Stromal cell of bone marrow (primary cell): ENCODE data around the gene TMEM150B.

ENCODE experiments used
- DNase-seq: peaks from one replicate; pipeline ENCODE4 v3.0.0-alpha.2; 2012; ENCODE audit warnings: low read depth

The TMEM150B gene, protein sequence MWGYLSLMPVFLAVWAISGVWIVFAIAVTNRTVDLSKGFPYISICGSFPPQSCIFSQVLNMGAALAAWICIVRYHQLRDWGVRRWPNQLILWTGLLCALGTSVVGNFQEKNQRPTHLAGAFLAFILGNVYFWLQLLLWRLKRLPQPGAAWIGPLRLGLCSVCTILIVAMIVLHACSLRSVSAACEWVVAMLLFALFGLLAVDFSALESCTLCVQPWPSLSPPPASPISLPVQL

DNA sequence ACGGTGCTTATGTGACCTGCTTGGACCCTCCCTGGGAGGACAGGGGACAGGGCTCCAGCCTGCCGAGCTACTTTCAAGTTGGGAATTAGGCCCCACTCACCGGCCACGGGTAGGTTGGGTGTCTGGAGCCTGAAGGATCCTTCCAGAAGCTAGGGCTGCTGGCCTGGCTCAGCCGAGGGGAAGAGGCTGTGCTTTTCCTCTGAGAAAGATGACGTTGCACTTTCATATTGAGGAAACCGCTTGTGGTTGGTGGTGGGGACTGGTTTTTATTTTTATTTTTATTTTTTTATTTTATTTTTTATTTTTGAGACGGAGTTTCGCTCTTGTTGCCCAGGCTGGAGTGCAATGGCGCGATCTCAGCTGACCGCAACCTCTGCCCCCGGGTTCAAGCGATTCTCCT lies at the start of gene TMEM150B:
TMEM150B (minus strand) TSS at position 170 of the 400 bp plus-strand sequence. CDS start 4,305 bp downstream, outside the sequence.
- DNase-seq: no peak

DNA sequence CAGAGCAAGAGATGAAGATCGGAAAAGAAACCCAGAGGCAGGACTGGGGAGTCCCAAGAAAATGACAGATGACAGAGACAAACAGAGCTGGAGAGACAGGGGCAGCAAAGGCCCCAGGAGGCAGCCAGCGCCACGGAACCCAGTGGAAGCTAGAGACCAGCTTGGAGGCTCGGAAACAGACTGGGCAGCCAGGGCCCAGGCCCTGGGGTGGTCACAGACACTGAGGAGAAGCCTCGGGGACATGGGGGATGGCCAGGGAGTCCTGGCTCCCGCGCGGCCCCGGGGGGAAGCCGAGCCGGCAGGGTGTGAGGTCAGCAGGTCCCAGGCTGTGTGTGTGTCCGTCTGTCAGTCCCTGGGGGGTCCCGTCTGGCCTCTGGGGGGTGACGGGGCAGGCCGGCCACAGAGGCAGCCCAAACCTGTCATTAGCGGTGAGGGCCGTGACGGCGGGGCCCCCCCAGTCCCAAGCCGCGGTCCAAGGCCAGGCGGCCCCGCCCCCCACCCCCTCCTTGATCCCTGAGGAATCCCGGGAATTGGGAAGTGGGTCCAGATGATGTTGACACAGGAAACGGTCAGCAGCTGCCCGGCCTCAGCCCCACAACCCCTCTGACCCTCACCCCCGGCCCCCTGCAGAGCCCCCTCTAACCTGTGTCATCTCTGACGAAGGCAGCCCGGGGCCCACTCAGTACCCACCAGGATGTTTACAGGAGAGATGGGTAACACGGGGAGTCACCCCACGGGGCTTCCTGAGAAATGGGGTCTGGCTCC lies 49.0 kb upstream of the TMEM150B start:
- DNase-seq: no peak

DNA sequence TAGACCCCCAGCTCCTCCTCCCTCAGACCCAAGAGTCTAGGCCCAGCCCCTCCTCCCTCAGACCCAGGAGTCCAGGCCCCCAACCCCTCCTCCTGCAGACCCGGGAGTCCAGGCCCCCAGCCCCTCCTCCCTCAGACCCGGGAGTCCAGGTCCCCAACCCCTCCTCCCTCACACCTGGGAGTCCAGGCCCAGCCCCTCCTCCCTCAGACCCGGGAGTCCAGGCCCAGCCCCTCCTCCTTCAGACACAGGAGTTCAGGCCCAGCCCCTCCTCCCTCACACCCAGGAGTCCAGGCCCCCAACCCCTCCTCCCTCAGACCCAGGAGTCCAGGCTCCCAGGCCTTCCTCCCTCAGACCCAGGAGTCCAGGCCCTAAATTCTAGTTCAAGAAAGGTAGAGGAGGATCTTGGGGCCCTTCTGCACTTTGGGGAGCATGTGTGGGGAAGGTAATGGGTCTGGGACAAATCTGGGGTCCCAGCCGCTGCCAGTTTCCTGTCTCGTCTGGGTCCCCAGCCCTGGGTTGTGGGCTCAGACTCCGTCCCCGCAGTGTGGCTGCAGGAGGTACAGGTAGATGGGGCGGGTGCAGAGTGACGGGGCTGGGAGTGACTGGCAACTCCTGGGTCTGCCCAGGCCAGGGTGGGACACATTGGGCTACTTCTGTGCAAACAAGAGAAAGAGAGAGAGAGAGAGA lies 48.3 kb upstream of the TMEM150B start:
- no peak for DNase-seq

DNA sequence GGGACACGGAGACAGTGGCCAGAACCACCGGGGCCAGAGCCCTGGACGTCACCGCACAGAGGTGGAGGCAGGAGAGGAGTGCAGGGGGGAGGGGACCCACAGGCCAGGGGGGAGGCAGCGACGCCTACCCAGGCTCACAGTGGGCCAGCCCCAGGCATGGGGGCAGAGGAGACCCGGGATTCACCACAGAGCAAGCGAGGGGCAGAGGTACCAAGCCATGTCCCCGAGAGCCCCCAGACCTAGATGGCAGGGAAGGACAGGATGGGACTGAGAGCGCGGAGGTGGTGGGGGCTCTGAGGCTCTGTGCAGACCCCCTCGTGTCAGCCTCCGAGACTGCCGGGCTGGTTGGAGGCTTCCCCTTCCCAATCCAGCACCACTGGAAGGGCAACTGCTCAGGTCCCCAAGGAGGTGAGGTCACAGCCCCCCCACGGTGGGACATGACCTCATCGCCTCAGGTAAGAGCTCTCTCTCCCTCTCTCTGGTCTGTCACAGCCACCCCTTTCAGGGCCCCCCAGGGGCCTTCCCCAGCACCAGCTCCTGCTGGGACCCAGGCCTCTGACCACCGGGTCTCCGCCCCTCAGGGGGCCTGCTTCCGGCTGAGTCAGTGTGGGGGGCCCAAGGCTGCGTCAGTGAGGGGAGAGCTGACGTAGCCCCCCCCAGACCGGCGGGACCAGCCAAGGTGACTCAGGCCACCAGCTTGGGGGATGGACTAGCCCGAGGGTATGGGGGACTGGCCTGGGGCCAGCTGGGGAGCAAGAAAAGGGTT lies 47.4 kb upstream of the TMEM150B start:
- no peak for DNase-seq

DNA sequence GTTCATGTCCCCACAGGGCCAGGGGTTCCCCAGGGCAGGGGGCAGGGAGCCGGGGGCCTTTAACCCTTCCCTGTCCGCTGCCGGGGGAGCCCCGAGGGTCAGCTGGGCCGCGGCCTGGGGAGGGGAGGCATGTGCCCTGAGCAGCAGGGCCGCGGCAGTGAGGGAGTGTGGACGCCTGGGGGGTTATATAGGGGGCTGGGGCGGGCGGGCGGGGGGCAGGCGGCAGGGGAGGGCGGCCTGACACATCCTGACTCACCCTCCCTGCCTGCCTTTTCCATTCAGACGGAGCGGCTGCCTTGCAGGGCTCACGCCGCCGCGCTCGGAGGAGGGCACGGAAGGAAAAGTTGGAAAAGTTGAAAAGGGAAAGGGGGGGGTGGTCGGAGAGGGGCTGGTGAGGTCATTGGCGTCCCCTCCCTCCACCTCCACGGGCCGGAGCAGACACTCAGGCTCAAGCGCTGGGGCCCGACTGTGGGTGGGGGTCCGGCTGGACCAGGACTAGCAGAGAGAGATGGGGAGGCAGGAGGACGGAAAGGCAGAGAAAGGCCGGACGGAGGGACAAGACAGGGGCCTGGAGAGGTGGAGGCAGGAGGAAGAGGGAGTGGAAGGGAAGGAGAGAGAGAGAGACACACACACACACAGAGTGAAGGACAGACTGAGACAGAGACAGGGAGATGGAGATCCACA lies 45.3 kb upstream of the TMEM150B start, which contains the start of gene IL11:
IL11 (minus strand) TSS at position 159 of the 684 bp plus-strand sequence; CDS start at position 6, 153 bp downstream.
- DNase-seq: no peak

DNA sequence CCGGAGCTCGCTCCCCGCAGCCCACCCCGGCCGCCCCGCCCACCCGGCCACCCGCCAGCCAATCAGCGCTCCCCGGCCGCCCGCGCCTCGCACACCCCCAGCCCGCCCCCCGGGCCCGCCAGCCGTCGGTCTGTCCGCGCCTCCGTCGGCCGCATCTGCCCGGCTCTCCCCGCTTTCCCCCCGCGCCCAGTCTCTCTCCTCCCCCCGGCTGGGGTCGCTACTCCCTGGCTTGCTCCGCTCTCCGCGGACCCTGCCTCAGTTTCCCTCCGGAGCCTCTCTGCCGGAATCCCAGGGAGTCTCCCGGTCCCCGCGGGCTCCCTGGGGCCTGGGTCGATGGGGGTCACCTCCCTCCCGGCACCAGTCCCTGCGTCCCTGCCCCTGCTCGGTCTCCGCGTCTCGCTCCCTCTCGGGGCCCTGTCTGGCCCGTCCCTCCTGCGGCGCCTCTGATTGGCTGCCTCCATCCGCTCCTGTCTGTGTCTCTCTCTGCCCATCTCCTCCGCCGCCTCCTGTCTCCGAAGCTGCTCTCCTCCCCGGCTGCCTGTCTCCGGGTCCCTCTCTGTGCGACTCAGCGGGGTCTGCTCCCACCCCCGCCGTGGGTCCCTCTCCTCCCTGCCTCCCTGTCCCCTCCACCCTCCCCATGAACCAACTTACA lies 44.6 kb upstream of the TMEM150B start:
- no peak for DNase-seq

DNA sequence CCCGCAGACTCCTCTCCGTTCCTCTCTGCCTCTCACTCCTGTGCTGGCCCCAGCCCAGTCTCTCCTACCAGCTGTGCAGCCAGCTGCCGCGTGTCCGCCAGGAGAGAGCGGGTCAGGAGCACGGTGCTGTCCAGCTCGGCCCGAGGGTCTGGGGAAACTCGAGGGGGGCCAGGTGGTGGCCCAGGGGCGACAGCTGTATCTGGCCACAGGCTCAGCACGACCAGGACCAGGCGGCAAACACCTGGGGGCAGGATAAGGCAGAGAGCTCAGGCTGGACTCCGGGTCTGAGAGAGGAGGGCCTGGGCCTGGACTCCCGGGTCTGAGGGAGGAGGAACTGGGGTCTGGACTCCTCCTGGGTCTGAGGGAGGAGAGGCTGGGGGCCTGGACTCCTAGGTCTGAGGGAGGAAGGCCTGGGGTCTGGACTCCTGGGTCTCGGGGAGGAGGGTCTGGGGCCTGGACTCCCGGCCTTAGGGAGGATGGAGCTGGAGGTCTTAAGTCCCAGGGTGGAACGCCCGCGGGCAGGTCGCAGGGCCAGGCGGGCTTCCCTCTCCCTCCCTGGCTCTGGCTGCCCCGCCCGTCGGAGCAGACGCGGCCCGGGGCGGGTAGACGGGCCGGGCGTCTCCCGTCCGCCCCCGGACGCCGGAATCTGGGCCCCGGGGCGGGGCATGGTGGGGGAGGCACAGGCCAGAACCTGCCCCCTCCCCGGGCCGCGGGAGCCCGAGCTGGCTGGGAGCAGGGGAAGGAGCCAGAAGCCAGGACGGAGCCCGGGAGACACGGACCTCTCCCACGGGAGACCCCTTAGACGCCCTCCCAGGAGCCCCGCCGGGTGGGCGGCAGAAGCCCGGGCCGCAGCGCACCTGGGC lies 43.8 kb upstream of the TMEM150B start:
- DNase-seq: no peak

DNA sequence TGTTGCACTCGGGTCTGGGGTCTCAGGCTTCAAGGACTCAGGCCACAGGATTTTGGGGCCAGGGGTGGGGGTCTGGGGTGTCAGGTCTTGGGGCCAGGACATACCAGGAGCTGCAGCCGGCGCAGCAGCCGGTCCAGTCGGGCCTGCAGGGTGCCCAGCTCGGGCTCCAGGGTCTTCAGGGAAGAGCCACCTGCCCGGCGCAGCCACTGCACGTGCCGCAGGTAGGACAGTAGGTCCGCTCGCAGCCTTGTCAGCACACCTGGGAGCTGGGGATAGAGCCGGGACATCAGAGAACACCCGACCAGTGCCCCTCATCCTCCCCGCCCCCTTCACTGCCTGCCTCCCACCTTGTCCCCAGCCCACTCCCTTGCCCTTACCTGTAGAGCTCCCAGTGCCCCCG lies 43.0 kb upstream of the TMEM150B start:
- DNase-seq: no peak

DNA sequence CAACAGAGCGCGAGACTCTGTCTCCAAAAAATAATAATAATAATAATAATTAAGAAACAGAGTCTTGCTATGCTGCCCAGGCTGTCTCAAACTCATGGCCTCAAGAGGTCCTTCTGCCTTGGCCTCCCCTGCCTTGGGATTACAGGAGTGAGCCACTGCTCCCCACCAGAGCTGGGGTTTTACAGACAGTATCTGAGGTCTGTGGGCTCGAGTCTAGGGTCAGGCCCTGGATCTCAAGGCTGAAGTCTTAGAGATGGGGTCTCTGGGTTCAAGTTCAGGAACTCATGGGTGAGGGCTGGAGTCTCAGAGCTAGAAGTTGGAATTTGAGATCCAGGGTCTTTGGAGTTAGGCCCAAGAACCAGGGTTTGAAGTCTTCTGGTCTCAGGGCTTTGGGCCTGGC lies 41.6 kb upstream of the TMEM150B start:
- no peak for DNase-seq

DNA sequence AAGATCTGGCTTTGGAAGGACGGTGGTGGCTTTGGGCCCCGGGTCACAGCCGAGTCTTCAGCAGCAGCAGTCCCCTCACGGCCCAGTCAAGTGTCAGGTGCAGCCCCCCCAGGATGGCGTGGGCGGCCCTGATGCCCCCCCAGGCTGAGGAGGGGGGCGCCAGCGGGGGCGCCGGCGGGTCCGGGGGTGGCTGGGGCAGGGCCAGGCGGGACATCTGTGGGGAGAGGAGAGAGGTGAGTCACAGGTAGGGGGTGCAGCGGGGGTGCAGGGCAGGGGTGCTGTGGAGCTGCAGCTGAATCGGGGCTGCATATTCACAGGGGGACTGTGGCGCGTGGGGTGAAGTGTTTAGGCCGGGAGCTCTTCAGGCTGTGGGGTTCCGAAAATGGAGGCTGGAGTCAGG lies 40.8 kb upstream of the TMEM150B start:
- DNase-seq: no peak

DNA sequence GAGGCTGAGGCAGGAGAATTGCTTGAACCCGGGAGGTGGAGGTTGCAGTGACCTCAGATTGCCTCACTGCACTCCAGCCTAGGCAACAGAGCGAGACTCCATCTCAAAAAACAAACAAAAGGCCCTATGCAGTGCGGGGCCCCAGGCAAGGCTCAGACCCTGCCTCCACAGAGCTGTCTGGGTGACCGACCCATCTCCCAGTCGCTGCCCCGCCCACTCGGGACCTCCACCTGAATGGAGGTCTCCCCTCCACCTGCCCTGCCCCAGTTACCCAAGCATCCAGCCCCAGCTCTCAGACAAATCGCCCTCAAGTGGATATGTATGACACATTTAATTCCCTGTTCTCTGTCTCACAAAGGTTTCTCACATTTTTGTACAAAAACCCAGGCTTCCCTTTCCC lies 40.1 kb upstream of the TMEM150B start:
- DNase-seq: no peak

DNA sequence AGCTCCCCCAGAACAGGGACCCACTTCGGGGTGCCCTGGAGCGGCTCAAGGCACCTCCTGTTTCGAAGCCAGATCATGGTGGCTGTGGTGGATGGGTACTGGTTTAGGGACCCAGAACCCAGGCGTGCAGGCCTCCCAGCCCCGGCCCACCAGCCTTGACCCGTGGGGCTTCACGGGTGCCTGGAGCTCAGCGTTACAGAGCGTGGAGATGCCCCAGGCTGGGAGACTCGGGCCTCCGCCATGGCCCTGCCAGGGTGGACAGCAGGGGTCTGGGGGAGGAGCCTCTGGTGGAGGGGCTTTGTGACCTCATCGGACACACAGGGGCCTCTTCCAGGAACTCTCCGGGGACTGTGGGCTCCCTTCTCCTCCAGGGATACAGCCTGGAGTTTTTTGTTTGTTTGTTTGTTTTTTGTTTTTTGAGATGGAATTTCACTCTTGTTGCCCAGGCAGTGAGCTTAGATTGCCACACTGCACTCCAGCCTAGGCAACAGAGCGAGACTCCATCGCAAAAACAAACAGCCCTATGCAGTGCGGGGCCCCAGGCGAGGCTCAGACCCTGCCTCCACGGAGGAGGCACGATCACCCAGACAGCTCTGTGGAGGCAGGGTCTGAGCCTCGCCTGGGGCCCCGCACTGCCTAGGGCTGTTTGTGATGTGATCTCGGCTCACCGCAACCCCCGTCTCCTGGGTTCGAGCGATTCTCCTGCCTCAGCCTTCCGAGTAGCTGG lies 38.0 kb upstream of the TMEM150B start, which contains the start of gene GARIN5B:
GARIN5B (minus strand) TSS at position 271 of the 727 bp plus-strand sequence; CDS start at position 77, 194 bp downstream.
- no peak for DNase-seq

DNA sequence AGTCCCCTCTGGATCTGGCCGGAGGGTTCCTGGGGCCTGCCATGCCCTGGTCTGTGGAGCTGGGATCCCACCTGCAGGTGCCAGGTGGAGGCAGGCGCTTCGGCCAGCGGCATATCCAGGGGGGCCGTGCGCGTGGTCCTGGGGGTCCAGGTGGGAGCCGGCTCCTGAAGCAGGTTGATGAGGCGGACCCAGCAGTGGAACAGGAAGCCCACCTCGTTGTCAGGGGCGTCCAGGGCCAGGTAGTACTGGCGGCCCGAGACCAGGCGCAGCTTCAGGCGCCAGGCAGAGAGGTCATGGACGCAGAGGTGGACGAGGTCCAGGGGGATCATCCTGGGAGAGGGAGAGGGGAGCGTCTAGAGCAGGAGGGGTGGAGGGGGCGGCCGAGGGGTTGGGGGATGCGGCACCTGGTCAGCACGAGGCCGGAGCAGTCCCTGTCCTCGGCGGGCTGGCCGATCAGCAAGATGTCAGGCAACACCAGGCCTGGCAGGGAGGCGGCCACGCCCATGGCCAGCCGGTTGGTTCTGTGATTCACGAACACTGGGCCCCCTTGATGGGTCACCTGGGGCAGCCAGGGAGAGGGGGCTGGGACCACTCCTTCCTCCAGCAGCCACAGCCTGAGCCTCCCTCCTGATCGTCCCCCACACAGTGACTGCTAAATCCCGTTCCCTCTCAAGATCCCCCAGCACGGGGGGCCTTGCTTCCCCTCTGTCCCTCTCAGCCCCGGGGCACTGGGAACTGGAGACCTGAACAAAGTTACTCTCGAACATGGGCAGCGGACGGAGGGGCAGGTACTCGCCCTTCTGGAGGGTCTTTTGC lies 37.2 kb upstream of the TMEM150B start:
- DNase-seq: no peak

DNA sequence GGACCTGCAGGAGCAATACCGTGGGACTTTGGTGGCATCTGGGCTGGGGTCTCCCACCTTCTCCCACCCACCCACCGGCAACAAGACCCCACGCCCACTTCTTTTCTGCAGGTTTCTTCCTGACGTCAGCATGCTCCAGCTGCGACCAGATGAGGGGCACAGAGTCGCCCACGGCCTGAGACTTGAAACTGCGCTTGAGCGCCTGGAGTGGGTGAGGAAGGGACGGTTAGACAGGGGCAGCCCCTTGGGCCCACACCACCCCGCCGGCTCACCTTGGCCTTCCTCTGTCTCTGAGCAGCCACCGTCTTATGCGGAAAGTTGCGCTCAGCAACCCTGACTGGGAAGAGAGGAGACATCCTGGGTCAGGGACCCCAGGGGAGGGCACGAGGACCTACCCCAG lies 35.8 kb upstream of the TMEM150B start:
- DNase-seq: no peak

DNA sequence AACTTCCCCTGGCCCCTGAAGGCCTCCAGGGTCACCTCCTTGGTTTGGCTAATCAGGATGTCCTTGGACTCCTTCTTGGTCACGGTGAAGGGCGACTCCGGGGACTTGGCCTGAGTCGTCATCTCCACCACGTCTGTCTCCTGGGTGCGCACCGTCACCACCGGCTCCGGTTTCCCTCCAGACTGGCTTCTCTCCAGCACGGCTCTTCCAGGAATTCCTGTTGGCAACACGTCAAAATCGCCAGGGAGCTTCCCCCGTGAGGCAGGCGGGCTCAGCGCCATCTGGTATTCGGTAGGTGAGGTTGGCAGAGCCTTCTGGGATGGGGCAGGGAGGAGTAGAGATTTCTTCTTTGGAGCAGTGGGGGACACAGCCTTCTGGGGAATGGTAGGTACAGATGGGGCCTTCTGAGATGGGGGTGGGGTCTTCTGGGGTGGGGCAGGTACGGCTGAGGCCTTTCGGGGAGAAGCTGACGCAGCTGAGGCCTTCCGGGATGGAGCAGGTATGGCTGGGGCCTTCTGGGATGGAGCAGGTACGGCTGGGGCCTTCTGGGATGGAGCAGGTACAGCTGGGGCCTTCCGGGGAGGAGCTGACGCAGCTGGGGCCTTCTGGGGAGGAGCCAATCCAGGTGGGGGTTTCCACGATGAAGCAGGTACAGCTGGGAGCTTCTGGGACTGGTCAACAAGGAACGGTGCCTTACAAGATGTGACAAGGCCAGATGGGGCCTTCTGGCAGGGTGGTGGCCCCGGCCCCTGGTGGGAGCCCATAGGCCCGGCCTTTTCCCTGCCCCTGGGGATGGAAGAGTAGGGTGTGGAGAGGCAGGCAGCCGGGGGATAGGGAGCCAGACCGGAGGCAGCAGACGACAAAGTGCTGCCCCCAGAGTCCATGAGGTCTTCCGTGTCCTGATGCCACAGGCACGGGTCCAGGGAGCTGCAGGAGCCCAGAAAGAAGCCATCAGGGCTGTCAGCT lies 34.1 kb upstream of the TMEM150B start:
- DNase-seq: no peak

DNA sequence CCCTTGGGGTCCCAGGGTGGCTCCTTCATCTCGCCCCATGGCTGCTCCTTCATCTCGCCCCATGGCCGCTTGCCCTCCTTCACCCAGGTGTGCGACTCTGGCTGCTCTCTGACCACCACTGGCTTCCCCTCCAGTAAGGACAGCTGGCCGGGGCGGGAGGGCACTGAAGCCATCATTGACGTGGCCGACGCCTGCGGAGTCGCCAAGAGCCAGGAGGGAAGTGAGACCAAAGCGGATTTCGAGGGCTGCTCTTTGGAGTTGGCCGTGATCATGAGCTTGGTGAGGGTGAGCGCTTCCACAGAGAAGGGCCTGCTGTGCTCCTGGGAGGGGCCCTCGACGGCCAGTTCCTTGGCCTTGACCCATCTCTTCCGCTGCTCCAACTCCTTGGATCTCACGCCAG lies 33.4 kb upstream of the TMEM150B start:
- DNase-seq: no peak

DNA sequence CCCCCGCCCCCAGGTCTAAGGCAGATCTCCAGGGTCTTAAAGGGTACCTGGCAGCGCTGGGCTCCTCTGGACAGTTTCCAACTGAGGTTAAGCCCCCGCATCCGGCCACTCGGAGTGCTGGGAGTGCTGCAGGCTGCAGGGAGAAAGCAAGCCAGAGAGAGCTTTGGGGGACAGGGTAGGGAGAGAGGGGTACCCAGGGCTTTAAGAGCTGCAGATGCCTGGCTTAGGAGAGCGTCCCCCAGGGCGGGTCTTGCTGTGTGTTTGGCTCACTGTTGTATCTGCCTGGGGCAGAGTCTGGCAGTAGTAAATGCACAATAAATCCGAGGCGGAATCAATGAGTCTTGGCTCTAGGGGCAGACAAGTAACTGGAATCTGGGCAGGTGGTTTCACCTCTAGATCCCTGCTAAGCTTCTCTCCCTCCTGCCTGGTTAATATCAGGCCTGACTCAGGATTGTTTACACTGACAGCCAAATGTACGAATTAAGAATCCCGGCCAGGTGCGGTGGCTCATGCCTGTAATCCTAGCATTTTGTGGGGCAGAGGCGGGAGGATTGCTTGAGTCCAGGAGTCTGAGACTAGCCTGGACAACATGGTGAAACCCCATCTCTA lies 30.2 kb upstream of the TMEM150B start:
- DNase-seq: no peak
